ENCODE data around the gene ABLIM2.

DNA sequence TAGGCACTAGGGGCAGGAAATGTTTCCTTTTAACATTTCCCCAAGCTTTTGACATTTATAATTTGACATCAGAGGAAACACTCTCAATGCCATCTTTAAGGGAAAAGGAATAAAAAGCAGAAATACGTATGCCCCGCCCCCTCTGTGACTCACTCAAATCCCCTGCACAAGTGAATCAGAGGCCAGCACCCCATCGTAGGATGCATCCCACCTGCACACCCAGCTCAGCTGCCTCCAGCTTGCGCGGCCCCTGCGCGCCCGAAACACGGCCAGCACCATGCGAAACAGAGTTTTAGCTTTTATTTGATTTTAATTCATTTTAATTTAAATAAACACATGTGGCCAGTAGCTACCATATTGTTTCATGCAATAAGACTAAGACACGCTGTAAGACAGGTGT is 29.5 kb downstream of the ABLIM2 start:
- TF ChIP-seq, protein P1, sequence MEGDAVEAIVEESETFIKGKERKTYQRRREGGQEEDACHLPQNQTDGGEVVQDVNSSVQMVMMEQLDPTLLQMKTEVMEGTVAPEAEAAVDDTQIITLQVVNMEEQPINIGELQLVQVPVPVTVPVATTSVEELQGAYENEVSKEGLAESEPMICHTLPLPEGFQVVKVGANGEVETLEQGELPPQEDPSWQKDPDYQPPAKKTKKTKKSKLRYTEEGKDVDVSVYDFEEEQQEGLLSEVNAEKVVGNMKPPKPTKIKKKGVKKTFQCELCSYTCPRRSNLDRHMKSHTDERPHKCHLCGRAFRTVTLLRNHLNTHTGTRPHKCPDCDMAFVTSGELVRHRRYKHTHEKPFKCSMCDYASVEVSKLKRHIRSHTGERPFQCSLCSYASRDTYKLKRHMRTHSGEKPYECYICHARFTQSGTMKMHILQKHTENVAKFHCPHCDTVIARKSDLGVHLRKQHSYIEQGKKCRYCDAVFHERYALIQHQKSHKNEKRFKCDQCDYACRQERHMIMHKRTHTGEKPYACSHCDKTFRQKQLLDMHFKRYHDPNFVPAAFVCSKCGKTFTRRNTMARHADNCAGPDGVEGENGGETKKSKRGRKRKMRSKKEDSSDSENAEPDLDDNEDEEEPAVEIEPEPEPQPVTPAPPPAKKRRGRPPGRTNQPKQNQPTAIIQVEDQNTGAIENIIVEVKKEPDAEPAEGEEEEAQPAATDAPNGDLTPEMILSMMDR (IDR thresholded peaks at IDR 0.05; ENCODE audit: low read length): no peak
- TF ChIP-seq EZH2 (optimal IDR thresholded peaks at IDR 0.05; ENCODE audit: low read depth, low read length) (no peak), EZH2phosphoT487 (IDR thresholded peaks at IDR 0.05; ENCODE audit: low read length) (no peak)
